ENCODE data around the gene SLC22A15.
A peak's percentile ranks its signal among the peaks of the same experiment; 100 is the strongest.
"Not testable (repeated sequence)": the region's sequence is repeated elsewhere in the genome, so short reads cannot be mapped to it uniquely, and the experiment has no call there.

SLC22A15 gene

GRCh38 chr1:115976062-115976920 is at the start of gene SLC22A15:
TSS of gene SLC22A15 (plus strand) at chr1:115976513. CDS start at chr1:115976628, 115 bp downstream.
- peak; percentile 36 for DNase-seq

- DNase-seq, result no peak
These were observed 48.3 kb upstream of the SLC22A15 start for GRCh38 chr1:115927971-115928370.

GRCh38 chr1:115929881-115930280 is 46.4 kb upstream of the SLC22A15 start:
- peak; percentile 93 for DNase-seq

- no peak for DNase-seq
These were observed 42.7 kb upstream of the SLC22A15 start for GRCh38 chr1:115933625-115934024.

GRCh38 chr1:115939455-115939854 is 36.9 kb upstream of the SLC22A15 start:
- DNase-seq, result no peak

- no peak for DNase-seq
These were observed 30.2 kb upstream of the SLC22A15 start for GRCh38 chr1:115946116-115946515.

GRCh38 chr1:115949156-115949555 is 27.2 kb upstream of the SLC22A15 start:
- DNase-seq, result peak; percentile 17

GRCh38 chr1:115951560-115951959 is 24.8 kb upstream of the SLC22A15 start:
- DNase-seq, result no peak

GRCh38 chr1:115952547-115952946 is 23.8 kb upstream of the SLC22A15 start:
- DNase-seq, result no peak

GRCh38 chr1:115953180-115953579 is 23.1 kb upstream of the SLC22A15 start:
- no peak for DNase-seq

- no peak for DNase-seq
These were observed 21.6 kb upstream of the SLC22A15 start for GRCh38 chr1:115954684-115955083.

- no peak for DNase-seq
These were observed 21.1 kb upstream of the SLC22A15 start for GRCh38 chr1:115955228-115955627.

- no peak for DNase-seq
These were observed 17.4 kb upstream of the SLC22A15 start for GRCh38 chr1:115958866-115959265.

- peak; percentile 11 for DNase-seq
These were observed 6.8 kb upstream of the SLC22A15 start for GRCh38 chr1:115969509-115969908.

- not testable (repeated sequence) for DNase-seq
These were observed 4.5 kb upstream of the SLC22A15 start for GRCh38 chr1:115971778-115972177.

- DNase-seq, result no peak
These were observed 3.2 kb upstream of the SLC22A15 start for GRCh38 chr1:115973154-115973553.

GRCh38 chr1:115975569-115976061 is 698 bp upstream of the SLC22A15 start:
- no peak for DNase-seq

GRCh38 chr1:115976921-115977498 is 697 bp downstream of the SLC22A15 start:
- peak; percentile 3 for DNase-seq

GRCh38 chr1:115977499-115978258 is 1.4 kb downstream of the SLC22A15 start:
- peak; percentile 86 for DNase-seq

GRCh38 chr1:115978292-115978941 is 2.1 kb downstream of the SLC22A15 start:
- no peak for DNase-seq

GRCh38 chr1:115980156-115980555 is 3.8 kb downstream of the SLC22A15 start:
- DNase-seq, result no peak

Measured in fibroblast of upper back skin (primary cell).